Measurements from ENCODE around the gene HEXIM2. TPM values are rescaled to one million over a fixed set of nuclear protein-coding genes. Genes with fewer than 3 reads are reported as not detected.

HEXIM2 gene
- polyA plus RNA-seq, 1 of the 3 experiments (the other 2 are of a cell fraction): 9.3 TPM

- DNase-seq: no peak
- H3K9me2 ChIP-seq: no peaks in the 10 kb centered on the region
These were observed 35.4 kb downstream of the HEXIM2 start for GRCh38 chr17:45197108-45197507.

DNA sequence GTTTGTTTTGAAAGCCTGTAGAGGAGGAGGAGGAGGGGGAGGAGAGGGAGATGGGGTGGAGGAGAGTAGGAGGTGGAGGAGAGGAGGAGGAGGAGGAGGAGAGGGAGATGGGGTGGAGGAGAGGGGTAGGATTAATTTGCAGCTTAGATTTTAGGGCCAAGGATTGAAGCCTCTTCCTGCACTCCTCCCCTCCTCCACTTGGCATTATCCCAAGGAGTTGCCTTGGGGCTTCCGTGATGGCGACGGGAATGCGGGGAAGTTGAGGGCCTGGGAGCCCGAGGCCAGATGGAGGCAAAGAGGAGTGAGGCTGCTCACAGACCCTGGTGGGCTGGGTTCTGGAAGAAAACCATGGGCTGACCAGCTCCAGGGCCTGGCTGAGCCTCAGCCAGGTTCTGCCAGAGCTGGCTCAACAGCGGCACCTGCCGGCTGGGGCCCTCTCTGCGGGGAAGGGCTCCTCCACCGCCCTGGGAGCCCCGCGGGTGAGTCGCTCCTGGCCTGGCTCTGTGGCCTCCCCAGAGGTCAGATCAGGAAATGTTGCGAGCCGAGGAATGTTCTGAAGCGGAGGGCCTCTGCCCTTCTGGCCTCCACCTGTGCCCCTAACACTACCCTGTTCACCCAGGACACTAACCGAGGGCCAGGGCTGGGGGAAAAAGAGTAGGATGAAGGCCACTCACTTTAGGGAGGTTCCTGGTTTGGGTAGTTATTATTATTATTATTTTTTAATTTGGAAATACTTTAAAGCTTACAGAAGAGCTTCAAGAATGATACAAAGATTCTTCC lies 36.1 kb downstream of the HEXIM2 start:
- Histone ChIP-seq H3K4me3 (ENCODE audit: low read depth in 2 of 2, low read length in 1 of 2) (peak overlapping the region in 1 of 2 experiments; percentile 54; a peak in 1 of 4 replicates), H3K27ac (ENCODE audit: low read depth in 2 of 2, low read length in 1 of 2) (peak overlapping the region; percentile 41 to 46; a peak in 3 of 4 replicates), H3F3A (replicated peaks; ENCODE audit: insufficient read depth) (no peaks in the 10 kb centered on the region), H3K27me3 (ENCODE audit: insufficient read depth) (no peaks in the 10 kb centered on the region), H3K79me2 (ENCODE audit: insufficient read depth) (no peaks in the 10 kb centered on the region), H3K4me2 (peak overlapping the region; percentile 34), H3K9me2 (no peaks in the 10 kb centered on the region), H2AFZ (ENCODE audit: low read depth) (peak overlapping the region; percentile 88), H3K4me1 (ENCODE audit: control insufficient read depth in 1 of 2, insufficient read depth in 2 of 2, low read depth in 1 of 2, low read length in 1 of 2) (peaks cover 5 to 8% of the 10 kb centered on the region in 2 experiments; a peak in 3 of 4 replicates), H3K9me3 (no peaks in the 10 kb centered on the region), H3K9ac (peak overlapping the region; percentile 36), H3K36me3 (replicated peaks in 1 of 2; ENCODE audit: control insufficient read depth in 1 of 2, insufficient read depth in 2 of 2, low read length in 1 of 2) (no peaks in the 10 kb centered on the region), H4K20me1 (ENCODE audit: insufficient read depth) (no peaks in the 10 kb centered on the region)
- 5% methylated on average over 7 of the region's 16 CpGs for WGBS (ENCODE audit: low lambda C conversion rate)
- DNase-seq: peak; percentile 93
- ChIA-PET POLR2A (interaction anchor here (0.6 to 4.3 kb wide), 5 partner anchors 36 to 62 kb away, joined by 3 to 60 read pairs (median 10); partner anchors contain the start of genes ACBD4, HEXIM1 and HEXIM2), CTCF (interaction anchor here (0.6 to 10.4 kb wide), 57 partner anchors 9 to 422 kb away, joined by 3 to 181 read pairs (median 5); partner anchors contain the start of genes ACBD4, HEXIM1, HEXIM2 and MAP3K14)
- TF ChIP-seq RAD21 (IDR thresholded peaks at IDR 0.05; ENCODE audit: low read length) (peak; percentile 95), EZH2phosphoT487 (IDR thresholded peaks at IDR 0.05; ENCODE audit: borderline replicate concordance, low read depth) (no peak), CHD2 (IDR thresholded peaks at IDR 0.05; ENCODE audit: low read length, partially characterized antibody) (no peak), EP300 (IDR thresholded peaks at IDR 0.05; ENCODE audit: borderline replicate concordance in 1 of 2, low read depth in 1 of 2, low read length in 1 of 2) (no peak), CTCF (IDR thresholded peaks at IDR 0.05) (peak; percentile 98), JUND (IDR thresholded peaks at IDR 0.05) (no peak), SMC3 (IDR thresholded peaks at IDR 0.05; ENCODE audit: low read depth, low read length) (peak; percentile 94)
- TF ChIP-seq, protein P1, sequence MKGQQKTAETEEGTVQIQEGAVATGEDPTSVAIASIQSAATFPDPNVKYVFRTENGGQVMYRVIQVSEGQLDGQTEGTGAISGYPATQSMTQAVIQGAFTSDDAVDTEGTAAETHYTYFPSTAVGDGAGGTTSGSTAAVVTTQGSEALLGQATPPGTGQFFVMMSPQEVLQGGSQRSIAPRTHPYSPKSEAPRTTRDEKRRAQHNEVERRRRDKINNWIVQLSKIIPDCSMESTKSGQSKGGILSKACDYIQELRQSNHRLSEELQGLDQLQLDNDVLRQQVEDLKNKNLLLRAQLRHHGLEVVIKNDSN (IDR thresholded peaks at IDR 0.05; ENCODE audit: borderline replicate concordance, low read depth): no peak
- TF ChIP-seq, protein P2, sequence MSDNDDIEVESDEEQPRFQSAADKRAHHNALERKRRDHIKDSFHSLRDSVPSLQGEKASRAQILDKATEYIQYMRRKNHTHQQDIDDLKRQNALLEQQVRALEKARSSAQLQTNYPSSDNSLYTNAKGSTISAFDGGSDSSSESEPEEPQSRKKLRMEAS (IDR thresholded peaks at IDR 0.05; ENCODE audit: low read depth): 0 out of 2 replicates have a peak, but pooled peaks have one; percentile 30
- TF ChIP-seq, protein P3, sequence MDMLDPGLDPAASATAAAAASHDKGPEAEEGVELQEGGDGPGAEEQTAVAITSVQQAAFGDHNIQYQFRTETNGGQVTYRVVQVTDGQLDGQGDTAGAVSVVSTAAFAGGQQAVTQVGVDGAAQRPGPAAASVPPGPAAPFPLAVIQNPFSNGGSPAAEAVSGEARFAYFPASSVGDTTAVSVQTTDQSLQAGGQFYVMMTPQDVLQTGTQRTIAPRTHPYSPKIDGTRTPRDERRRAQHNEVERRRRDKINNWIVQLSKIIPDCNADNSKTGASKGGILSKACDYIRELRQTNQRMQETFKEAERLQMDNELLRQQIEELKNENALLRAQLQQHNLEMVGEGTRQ (IDR thresholded peaks at IDR 0.05; ENCODE audit: borderline replicate concordance, low read depth, low read length): no peak

More at GRCh38 chr17:45197108-45197507, 35.4 kb downstream of the HEXIM2 start:
- Histone ChIP-seq H3K79me2 (ENCODE audit: insufficient read depth) (no peaks in the 10 kb centered on the region), H3K27me3 (ENCODE audit: insufficient read depth) (no peaks in the 10 kb centered on the region), H3F3A (replicated peaks; ENCODE audit: insufficient read depth) (peaks cover 4% of the 10 kb centered on the region), H3K36me3 (replicated peaks in 1 of 2; ENCODE audit: control insufficient read depth in 1 of 2, insufficient read depth in 2 of 2, low read length in 1 of 2) (no peaks in the 10 kb centered on the region), H3K9me3 (no peaks in the 10 kb centered on the region), H3K4me1 (ENCODE audit: control insufficient read depth in 1 of 2, insufficient read depth in 2 of 2, low read depth in 1 of 2, low read length in 1 of 2) (peaks cover 5 to 8% of the 10 kb centered on the region in 2 experiments; a peak in 3 of 4 replicates), H3K9ac (peak overlapping the region; percentile 36), H4K20me1 (ENCODE audit: insufficient read depth) (no peaks in the 10 kb centered on the region), H2AFZ (ENCODE audit: low read depth) (peak overlapping the region; percentile 88), H3K4me3 (ENCODE audit: low read depth in 2 of 2, low read length in 1 of 2) (no peak overlapping the region), H3K4me2 (peak overlapping the region; percentile 34), H3K27ac (ENCODE audit: low read depth in 2 of 2, low read length in 1 of 2) (peak overlapping the region; percentile 41 to 46; a peak in 3 of 4 replicates)
- 60% methylated on average over 6 of the region's 6 CpGs for WGBS (ENCODE audit: low lambda C conversion rate)
- no peak for TF ChIP-seq TAF1 (IDR thresholded peaks at IDR 0.05; ENCODE audit: borderline replicate concordance, low read depth, low read length)
- TF ChIP-seq RCOR1 (IDR thresholded peaks at IDR 0.05; ENCODE audit: low read length): no peak
- TF ChIP-seq CTCF (IDR thresholded peaks at IDR 0.05): no peak
- ChIA-PET CTCF (interaction anchor here (0.6 to 10.4 kb wide), 50 partner anchors 9 to 422 kb away, joined by 3 to 181 read pairs (median 5); partner anchors contain the start of genes ACBD4, HEXIM1, HEXIM2 and MAP3K14), POLR2A (interaction anchor here (0.6 to 4.3 kb wide), 5 partner anchors 36 to 62 kb away, joined by 3 to 60 read pairs (median 10); partner anchors contain the start of genes ACBD4, HEXIM1 and HEXIM2)
